ENCODE measurements around the gene CTR9.

GRCh38 chr11:10730151-10730550 is 20.9 kb upstream of the CTR9 start:
- TF ChIP-seq POLR2AphosphoS5 (IDR thresholded peaks at IDR 0.05; ENCODE audit: low read depth, low read length) (no peak), POLR2A (IDR thresholded peaks at IDR 0.05; ENCODE audit: low read depth, low read length) (no peak)
